GM21423 (cell line): ENCODE data around the gene SCN4A.
"Not testable (repeated sequence)": the region's sequence is repeated elsewhere in the genome, so short reads cannot be mapped to it uniquely, and the experiment has no call there.

ENCODE experiments used
- ATAC-seq: cut with Tn5 transposase; IDR thresholded peaks from one replicate; pipeline ENCODE4 v1.9.1; 2021; ENCODE audit warnings: mild to moderate bottlenecking, moderate library complexity; ENCODE audit not compliant: unreplicated experiment

The SCN4A gene

GRCh38 chr17:63986821-63987220, 14.1 kb upstream of the SCN4A start:
- no peak for ATAC-seq

- ATAC-seq = no peak
Observed at GRCh38 chr17:63985387-63986140, 12.8 kb upstream of the SCN4A start.

- no peak for ATAC-seq
Observed at GRCh38 chr17:63984651-63985386, 12.1 kb upstream of the SCN4A start.

GRCh38 chr17:63984236-63984635, 11.5 kb upstream of the SCN4A start:
- ATAC-seq = no peak

GRCh38 chr17:63983320-63983719, 10.6 kb upstream of the SCN4A start:
- ATAC-seq = no peak

- not testable (repeated sequence) for ATAC-seq
Observed at GRCh38 chr17:63982641-63983040, 9.9 kb upstream of the SCN4A start.

- ATAC-seq = no peak
Observed at GRCh38 chr17:63978272-63979200, 5.8 kb upstream of the SCN4A start.

GRCh38 chr17:63976702-63977101, 4.0 kb upstream of the SCN4A start:
- ATAC-seq = no peak

GRCh38 chr17:63975541-63976092, 2.9 kb upstream of the SCN4A start:
- ATAC-seq = no peak

- ATAC-seq = no peak
Observed at GRCh38 chr17:63974594-63975192, 2.0 kb upstream of the SCN4A start.

- ATAC-seq = no peak
Observed at GRCh38 chr17:63973930-63974593, 1.3 kb upstream of the SCN4A start.

- ATAC-seq = no peak
Observed at GRCh38 chr17:63973247-63973646, 529 bp upstream of the SCN4A start.

- ATAC-seq = no peak
Observed at GRCh38 chr17:63969278-63969677, 3.4 kb downstream of the SCN4A start.

GRCh38 chr17:63967953-63968352, 4.8 kb downstream of the SCN4A start:
- ATAC-seq = no peak

GRCh38 chr17:63966646-63967264, 6.0 kb downstream of the SCN4A start:
- peak; percentile 62 for ATAC-seq

- ATAC-seq = no peak
Observed at GRCh38 chr17:63963123-63963522, 9.6 kb downstream of the SCN4A start.

GRCh38 chr17:63962298-63962744, 10.4 kb downstream of the SCN4A start:
- no peak for ATAC-seq

- ATAC-seq = no peak
Observed at GRCh38 chr17:63961355-63962212, 11.1 kb downstream of the SCN4A start.

- ATAC-seq = no peak
Observed at GRCh38 chr17:63960430-63960829, 12.3 kb downstream of the SCN4A start.
